Measurements from ENCODE around the gene XPR1.

Gene XPR1

DNA sequence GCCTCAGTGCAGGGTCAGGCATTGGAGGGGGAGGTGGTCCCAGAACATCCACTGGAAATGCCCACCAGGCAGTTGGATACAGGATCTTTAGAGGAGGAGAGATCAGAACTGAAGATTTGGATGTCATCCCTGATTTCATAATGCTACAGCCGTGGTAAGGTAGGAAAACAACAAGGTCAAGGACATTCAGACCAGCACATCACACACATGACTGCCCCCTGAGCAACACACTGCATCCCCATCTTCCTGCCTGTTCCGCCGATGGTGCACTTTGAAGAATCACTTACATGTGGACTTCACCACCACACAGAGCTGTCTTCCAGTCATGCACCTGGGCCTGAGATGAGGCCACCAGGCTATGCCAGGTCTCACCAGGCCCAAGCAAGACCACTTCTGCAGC is 297.6 kb downstream of the XPR1 start:
- DNase-seq (ENCODE audit: low read depth, low spot score): no peak

DNA sequence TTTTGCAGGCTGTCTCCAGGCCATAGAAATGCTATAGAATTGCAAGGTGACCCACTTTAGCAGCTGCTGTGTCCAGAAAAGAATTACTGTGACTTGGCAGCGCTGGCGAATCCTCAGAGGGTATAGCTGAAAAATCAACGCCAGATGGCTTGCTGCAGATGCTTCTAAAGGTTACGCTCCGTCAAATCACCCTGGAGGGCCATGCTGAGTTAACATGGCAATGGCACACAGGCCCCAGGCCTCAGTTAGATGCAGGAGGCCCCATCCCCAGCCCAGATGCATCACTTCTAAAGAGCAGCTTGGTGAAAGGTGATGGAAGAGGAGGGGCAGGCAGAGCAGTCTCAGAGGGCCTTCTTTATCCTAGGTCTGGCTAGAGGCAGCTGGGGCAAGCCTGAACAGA is 298.9 kb downstream of the XPR1 start:
- DNase-seq (ENCODE audit: low read depth, low spot score): no peak

GRCh38 chr1:180931529-180931928 is 299.7 kb downstream of the XPR1 start:
- DNase-seq (ENCODE audit: low read depth, low spot score): no peak

GRCh38 chr1:180932378-180932777 is 300.6 kb downstream of the XPR1 start:
- DNase-seq (ENCODE audit: low read depth, low spot score): no peak

DNA sequence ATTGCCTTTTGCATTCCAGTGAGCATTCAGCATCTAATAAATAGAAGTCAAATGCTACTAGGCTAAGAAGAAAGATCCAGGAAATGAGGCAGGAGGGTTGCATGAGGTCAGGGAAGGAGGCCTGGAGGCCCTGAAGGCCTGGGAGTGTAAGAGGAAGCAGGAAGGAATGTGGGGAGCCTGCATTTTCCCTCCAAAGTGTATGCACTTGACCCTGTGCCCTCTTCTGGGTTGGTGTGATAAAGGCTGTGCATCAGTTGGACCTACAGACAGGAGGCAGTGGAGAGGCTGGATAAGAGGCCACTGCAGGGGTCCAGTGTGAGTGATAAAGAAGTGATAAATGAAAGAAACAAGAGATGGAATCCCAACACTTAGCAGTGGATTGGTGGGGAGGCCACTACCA is 301.3 kb downstream of the XPR1 start:
- no peak for DNase-seq (ENCODE audit: low read depth, low spot score)

- DNase-seq (ENCODE audit: low read depth, low spot score): no peak
Observed at GRCh38 chr1:180934563-180934962, 302.7 kb downstream of the XPR1 start.

DNA sequence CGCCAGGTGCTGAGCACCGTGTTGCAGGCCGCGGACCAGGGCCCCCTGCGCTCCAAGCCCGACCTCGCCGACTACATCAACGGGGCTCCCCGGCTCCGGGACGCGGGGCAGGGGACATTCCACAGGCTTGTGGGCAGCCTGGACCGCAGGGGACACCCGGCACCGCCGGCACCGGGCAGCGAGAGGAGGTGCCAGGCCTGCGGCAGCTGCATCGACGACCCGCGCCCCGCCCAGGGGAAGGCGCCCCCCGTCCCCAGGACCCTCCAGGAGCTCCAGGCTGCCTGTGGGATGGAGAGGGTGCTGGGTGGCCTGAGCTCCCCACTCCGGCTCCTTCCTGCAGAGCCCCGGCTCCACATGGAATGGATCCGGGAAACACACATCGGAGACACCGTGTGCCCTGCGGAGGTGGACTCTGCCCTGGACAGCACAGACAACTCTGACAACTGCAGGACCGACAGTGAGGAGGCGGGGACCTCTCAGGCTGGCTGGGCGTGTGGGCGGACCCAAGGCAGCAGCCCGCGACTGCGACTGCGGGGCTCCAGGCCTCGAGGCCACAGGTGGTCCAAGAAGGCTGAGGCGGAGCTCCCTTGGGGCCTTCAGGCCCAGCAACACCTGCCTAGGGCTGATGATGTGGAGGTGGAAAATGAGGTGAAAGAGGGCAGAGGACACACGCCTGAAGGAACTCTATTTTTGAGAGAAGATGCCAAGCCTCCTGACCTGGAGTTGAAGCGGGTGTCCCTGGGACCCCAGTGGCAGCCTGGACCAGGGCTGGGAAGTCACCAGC is 303.7 kb downstream of the XPR1 start:
- DNase-seq (ENCODE audit: low read depth, low spot score): no peak

- no peak for DNase-seq (ENCODE audit: low read depth, low spot score)
Observed at GRCh38 chr1:180936110-180937011, 304.5 kb downstream of the XPR1 start.

- DNase-seq (ENCODE audit: low read depth, low spot score): no peak
Observed at GRCh38 chr1:180937012-180937372, 305.2 kb downstream of the XPR1 start.

DNA sequence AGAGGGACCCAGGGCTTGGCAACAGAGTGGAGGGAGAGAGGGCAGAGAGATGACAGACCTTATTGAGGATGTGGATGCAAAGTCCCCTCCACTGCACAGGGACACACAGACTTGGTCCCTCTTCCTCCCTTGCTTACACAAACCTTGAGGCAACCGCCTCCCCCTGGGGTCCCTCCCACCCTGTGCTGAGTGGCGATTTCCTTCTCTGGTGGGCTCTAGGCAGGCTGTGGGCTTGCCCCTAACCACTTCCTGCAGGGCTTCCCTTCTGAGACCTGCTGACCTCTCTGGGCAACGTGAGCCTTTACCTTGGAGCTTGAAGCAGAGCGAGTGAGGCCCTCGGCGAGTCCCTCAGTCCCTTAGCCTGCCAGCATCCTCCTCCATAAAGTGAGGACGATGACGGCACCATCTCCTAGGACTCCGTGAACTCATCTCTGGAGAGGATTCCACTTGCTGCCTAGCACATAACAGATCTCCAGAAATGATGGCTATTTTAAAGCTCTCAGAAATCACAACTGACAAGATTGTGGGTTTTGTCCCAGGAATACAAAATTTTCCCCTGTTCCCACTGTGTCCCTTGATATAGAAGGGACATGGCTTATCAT is 305.9 kb downstream of the XPR1 start:
- no peak for DNase-seq (ENCODE audit: low read depth, low spot score)

DNA sequence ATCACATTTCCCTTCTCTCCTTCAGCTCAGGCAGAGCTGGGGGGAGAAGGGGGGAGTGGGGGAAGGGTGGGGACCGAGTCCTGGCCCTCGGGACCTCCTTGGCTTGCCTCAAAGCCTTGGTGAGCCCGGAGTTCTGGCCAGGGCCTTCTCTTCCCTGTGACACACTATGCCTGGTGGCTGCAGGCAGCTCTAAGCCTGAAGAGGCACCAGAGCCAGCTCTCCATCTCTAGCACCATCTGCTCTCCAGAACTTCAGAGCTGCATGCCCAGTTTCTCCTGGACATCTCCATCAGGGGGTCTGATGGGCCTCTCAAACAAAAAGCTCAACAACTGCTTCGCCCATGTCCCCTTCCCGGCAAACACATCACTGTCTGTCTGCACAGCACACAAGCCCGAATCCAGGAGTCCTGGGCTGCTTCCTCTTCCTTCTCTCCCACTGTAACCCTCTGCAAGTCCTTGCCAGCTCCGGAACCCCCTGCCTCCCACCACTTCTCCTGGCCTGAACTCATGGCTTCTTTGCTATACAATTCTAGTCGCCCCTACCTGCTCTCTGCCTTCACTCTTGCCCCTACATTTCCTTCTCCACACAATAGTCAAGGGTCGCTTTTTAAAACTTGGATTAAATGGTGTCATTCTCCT is 307.4 kb downstream of the XPR1 start:
- no peak for DNase-seq (ENCODE audit: low read depth, low spot score)

DNA sequence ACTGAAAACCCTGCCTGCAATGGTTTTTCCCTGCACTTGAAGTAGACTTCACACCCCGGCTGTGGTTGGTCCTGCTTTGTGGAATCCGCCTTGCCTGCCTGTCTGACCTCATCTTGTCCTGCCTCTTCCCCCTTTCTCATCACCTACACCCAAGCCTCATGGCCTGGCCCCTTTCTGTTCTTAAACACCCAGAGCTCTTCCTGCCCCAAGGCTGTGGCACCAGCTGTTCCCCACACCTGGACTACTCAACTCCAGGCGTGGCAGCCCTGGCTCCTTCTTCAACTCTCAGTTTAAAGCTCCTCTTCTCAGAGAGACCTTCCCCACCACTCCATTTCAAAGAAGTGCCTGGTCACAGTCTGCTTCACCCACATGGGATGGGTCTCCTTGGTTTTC is 307.9 kb downstream of the XPR1 start:
- no peak for DNase-seq (ENCODE audit: low read depth, low spot score)

Measured in iPS DF 19.7 (cell line).